NK-92 (cell line): ENCODE data around the gene TEDDM1.
"Not testable (repeated sequence)": the region's sequence is repeated elsewhere in the genome, so short reads cannot be mapped to it uniquely, and the experiment has no call there.

ENCODE experiments used
- DNase-seq: peaks from one replicate; lab custom pipeline; 2025; ENCODE audit not compliant: unreplicated experiment; lab: John Stamatoyannopoulos, UW

The TEDDM1 gene

GRCh38 chr1:182381962-182382819 lies 18.3 kb downstream of the TEDDM1 start:
- no peak for DNase-seq

GRCh38 chr1:182380199-182380598 lies 20.3 kb downstream of the TEDDM1 start:
- no peak for DNase-seq

GRCh38 chr1:182379781-182380180 lies 20.7 kb downstream of the TEDDM1 start:
- DNase-seq: not testable (repeated sequence)

DNA sequence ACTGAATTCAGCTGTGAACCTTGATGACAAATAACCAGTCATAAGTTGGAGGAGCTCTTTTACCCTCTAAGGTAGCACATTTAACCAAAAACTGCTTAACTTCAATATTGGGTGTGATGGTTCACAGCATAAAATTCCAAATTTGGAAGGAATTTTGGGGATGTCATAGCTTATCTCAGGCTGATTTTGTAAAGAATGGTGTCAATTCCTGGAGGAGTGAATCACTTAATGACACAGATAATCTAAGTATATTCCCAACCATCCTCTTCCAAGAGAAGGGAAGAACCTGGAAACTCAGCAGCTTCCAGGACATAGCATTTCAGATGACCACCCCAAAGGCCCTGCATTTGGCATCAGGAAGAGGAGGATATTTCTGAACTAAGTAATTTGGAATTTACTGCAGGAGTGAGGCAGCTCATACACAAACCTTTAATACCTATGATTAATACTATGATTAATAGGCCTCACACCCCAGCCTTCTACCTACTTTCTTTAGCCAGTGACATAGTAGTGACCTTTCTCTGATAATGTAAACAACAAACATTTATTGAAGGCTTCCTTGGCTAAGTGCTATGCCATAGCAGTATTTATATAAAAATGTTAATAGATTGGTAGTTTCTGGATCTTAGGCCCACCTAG lies 23.4 kb downstream of the TEDDM1 start:
- no peak for DNase-seq

DNA sequence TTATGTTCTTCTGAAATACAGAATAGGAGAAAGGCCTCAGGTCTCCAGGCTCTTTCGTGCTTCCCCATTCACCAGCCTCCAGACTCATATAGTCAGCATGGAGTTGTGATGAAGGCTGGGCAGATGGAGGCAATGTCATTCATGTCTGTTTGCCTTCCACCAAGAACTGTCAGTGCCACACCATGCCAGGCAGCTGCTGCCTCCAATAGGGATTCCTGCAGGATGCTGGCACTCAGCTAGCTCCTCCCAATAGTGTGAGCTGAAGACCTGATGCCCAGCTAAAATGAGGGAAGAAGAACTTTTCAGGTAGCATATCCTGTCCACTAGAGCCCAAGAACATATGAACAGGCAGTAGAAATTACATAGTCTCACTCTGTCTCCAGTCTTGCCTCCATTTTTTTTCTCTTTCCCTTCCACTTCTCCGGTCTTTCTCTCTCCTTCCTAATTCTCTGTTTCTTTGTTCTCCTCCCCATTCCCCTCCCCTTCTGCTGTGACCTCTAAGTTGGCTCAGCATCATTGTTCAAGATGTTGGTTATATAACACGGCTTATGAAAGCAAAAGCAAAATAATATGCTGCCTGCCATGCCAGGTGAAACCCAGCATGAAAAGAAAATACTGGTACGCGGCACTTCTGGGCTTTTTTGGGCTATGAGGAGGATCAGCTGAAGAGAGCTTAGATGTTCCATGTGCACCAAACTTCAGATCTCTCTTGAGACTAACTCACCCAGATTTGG lies 26.2 kb downstream of the TEDDM1 start:
- DNase-seq: no peak

DNA sequence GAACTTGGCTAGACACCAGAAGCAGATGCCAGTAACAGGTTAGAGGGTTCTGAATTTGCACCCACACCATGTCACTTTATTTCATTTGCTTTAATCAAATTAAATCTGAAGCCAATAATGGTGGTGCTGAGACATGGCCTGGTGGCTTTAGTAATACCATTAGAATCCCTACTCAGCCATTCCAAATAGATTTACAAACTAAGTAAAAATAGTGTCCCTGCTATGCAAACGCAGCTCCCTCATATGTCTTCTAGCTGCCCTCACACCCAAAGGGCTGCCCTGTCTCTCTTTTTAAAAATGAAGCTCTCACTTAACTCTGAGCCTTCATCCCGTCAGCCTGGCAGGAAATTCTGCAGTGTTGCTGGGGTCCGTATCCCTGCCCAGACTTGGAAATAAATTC lies 29.9 kb downstream of the TEDDM1 start:
- no peak for DNase-seq

- DNase-seq: no peak
Observed at GRCh38 chr1:182368903-182369302, 31.6 kb downstream of the TEDDM1 start.

DNA sequence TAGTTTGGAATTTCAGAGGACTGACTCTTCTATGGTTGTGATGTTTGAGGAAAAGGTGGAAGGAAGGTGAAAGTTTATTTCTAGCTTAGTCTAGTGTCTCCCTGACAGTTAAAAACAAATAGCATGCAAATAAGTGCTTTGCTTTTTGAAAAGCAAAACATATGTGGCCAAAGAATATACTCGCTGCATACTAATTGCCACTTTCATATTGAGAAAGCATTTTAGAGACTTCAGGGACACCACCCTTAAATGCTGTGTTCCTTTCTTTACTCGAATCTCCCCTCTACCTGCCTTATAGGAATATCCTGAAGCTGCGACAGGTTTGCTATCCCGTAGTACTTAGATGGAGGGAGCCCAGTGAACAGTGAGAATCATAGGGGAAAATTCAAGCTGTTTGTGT lies 32.1 kb downstream of the TEDDM1 start:
- DNase-seq: no peak

- no peak for DNase-seq
Observed at GRCh38 chr1:182367926-182368325, 32.5 kb downstream of the TEDDM1 start.

DNA sequence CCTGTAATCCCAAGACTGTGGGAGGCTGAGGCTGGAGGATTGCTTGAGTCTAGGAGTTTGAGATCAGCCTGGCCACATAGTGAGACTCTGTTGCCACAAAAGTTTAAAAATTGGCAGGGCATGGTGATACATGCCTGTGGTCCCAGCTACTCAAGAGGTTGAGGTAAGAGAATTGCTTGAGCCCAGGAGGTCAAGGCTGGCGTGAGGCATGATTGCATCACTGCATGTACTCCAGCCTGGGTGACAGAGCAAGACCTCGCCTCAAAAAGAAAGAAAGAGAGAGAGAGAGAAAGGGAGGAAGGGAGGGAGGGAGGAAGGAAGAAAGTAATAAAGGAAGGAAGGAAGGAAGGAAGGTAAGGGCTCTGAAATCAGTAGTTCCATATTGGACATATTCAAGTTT lies 33.9 kb downstream of the TEDDM1 start:
- no peak for DNase-seq

DNA sequence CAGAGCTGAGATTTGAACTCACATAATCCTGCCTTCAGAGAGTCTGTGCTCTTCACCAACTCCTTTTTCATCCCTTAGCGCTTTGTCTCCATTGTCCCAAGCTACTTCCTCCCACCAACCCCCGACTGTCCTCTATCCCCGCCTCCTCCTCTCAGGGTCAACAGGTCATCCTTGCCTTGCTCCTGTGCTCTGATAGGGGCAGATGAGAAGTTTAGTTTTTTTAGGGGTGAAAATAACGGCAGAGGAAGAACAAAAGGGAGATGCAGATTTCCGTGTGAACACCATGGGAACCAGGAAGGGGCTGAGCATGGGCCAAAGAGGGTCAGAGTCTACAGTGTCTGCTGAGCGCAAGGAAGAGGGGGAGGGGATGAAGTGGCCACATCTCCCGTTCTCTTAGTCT lies 40.8 kb downstream of the TEDDM1 start:
- no peak for DNase-seq

- DNase-seq: no peak
Observed at GRCh38 chr1:182357913-182358312, 42.6 kb downstream of the TEDDM1 start.

GRCh38 chr1:182357171-182357570 lies 43.3 kb downstream of the TEDDM1 start:
- DNase-seq: no peak

DNA sequence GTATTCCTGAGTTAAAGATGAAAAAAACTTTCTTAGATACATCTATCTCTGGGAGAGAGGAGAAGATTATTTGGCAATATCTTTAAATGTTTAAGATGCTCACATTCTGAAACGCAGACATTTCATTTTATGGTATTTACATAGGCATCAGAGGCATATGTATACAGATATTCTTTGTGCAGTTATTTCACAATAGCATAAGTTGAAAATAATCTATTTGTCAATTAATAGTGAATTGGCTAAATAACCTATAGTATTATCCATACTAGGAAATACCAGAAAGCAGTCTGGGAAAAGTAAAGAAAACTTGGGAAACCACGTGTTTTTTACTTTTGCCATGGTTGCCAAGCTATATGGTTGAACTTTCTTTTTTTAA lies 44.8 kb downstream of the TEDDM1 start:
- DNase-seq: no peak

- DNase-seq: no peak
Observed at GRCh38 chr1:182351790-182352364, 48.6 kb downstream of the TEDDM1 start.

GRCh38 chr1:182350839-182351238 lies 49.6 kb downstream of the TEDDM1 start:
- no peak for DNase-seq

GRCh38 chr1:182348961-182349747 lies 51.3 kb downstream of the TEDDM1 start:
- DNase-seq: no peak
